ENCODE measurements around the gene CLEC18C. TPM values are rescaled to one million over a fixed set of nuclear protein-coding genes. Genes with fewer than 3 reads are reported as not detected.
A peak's percentile ranks its signal among the peaks of the same experiment; 100 is the strongest.
"Not testable (repeated sequence)": the region's sequence is repeated elsewhere in the genome, so short reads cannot be mapped to it uniquely, and the experiment has no call there.

Gene CLEC18C
- total and polyA plus RNA-seq, 4 donors = 0.09 to 1.0 (median 0.14) TPM; not detected in 1

DNA sequence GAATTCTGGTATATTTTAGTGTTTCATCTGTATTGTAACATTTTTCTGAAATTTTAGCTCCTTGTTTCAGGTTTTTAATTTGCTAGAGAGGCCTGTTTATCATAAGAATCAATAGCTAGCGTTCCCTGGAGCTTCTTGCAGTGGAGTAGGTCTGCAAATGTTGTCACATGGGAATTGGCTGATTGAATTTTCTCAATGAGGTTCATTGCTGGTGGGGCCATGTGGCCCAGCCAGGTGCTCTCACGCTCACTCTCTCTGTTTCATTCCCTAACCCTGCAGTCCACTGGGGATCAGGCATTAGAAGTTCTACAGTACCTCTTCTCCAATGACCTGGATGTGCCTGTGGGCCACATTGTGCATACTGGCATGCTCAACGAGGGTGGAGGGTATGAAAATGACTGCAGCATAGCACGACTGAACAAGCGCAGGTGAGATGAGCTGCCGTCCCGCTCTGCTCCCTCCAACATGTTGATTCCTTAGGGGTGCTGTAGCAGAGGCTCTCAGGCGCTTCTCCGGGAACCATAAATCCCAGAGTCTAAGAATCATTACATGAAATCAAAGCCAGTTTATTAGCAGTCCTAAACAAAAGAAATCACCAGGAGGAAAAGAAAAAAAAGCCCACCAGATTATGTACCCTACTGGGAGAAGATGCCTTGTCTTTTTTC is 30.2 kb upstream of the CLEC18C start:
- WGBS, 2 donors = 86 to 89% methylated on average over 8 to 9 of the region's 9 CpGs

DNA sequence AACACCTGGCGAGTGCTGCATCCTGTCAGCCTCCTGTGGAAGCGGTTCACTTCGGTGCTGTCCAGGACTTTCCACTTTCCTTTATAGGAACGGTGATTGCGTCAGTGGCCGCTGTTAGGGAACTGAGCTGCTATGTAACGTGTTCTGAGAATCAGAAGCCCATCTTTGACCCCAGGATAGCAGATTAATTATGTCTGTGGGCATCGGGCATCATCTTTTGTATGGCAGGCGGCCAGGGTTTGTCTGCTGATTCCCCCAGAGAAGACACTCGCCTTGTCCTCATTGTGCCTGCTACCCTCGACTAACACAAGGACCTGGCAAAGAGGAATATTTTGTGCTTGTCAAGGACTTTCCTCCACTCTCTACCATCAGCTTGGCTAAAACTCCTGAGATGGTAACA is 25.7 kb upstream of the CLEC18C start:
- not testable (repeated sequence) for H3K27me3 ChIP-seq (ENCODE audit: control insufficient read depth in 3 of 3, insufficient read depth in 3 of 3, low read length in 2 of 3); ATAC-seq (ENCODE audit: insufficient read depth, low FRiP score); H3K27ac ChIP-seq (ENCODE audit: low read depth in 1 of 2, low read length in 1 of 2); H3K4me3 ChIP-seq; DNase-seq; H3K9ac ChIP-seq (ENCODE audit: insufficient read depth in 1 of 2, low read length in 2 of 2); H3K4me1 ChIP-seq (ENCODE audit: control insufficient read depth in 5 of 5, insufficient read depth in 5 of 5, low read length in 5 of 5); H3K9me3 ChIP-seq (ENCODE audit: control insufficient read depth in 4 of 4, insufficient read depth in 3 of 4, low read length in 3 of 4)
- WGBS, 2 donors = 82 to 85% methylated on average over 8 to 11 of the region's 11 CpGs
- H3K36me3 ChIP-seq (ENCODE audit: control insufficient read depth in 4 of 4, insufficient read depth in 4 of 4, low read length in 4 of 4) = peaks cover 24 to 46% (median 35%) of the 10 kb centered on the region in 4 donors

More for the DNA sequence above, 30.2 kb upstream of the CLEC18C start:
- not testable (repeated sequence) for DNase-seq; H3K9ac ChIP-seq (ENCODE audit: insufficient read depth in 1 of 2, low read length in 2 of 2); H3K27ac ChIP-seq (ENCODE audit: low read depth in 1 of 2, low read length in 1 of 2); H3K4me3 ChIP-seq; ATAC-seq (ENCODE audit: insufficient read depth, low FRiP score); H3K27me3 ChIP-seq (ENCODE audit: control insufficient read depth in 3 of 3, insufficient read depth in 3 of 3, low read length in 2 of 3); H3K4me1 ChIP-seq (ENCODE audit: control insufficient read depth in 5 of 5, insufficient read depth in 5 of 5, low read length in 5 of 5); H3K9me3 ChIP-seq (ENCODE audit: control insufficient read depth in 4 of 4, insufficient read depth in 3 of 4, low read length in 3 of 4)
- H3K36me3 ChIP-seq (ENCODE audit: control insufficient read depth in 4 of 4, insufficient read depth in 4 of 4, low read length in 4 of 4) = peaks cover 2 to 35% (median 18%) of the 10 kb centered on the region in 4 donors

DNA sequence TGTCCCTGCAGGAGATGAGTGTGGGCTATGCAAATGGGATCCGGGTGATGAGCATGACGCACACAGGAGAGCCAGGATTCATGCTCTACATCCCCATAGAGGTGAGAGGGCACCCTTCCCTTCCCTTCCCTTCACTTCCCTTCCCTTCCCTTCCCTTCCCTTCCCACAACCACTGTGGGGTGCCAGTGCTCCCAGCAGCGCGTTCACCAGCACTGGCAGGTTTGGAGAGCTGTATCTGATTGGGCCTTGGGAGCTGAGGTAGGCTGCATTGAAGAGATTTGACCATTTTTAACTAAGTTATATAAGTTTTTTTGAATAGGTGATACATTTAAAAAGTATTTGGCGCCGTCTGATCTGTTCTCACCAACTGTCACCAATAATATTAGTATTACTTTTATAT is 25.1 kb upstream of the CLEC18C start:
- WGBS, 2 donors = 97 to 99% methylated on average over 6 of the region's 6 CpGs
- H3K4me1 ChIP-seq (ENCODE audit: control insufficient read depth in 5 of 5, insufficient read depth in 5 of 5, low read length in 5 of 5); H3K9me3 ChIP-seq (ENCODE audit: control insufficient read depth in 4 of 4, insufficient read depth in 3 of 4, low read length in 3 of 4); H3K9ac ChIP-seq (ENCODE audit: insufficient read depth in 1 of 2, low read length in 2 of 2); H3K4me3 ChIP-seq; H3K27me3 ChIP-seq (ENCODE audit: control insufficient read depth in 3 of 3, insufficient read depth in 3 of 3, low read length in 2 of 3); H3K27ac ChIP-seq (ENCODE audit: low read depth in 1 of 2, low read length in 1 of 2); DNase-seq: not testable (repeated sequence)
- ATAC-seq (ENCODE audit: insufficient read depth, low FRiP score) = peak; percentile 23
- H3K36me3 ChIP-seq (ENCODE audit: control insufficient read depth in 4 of 4, insufficient read depth in 4 of 4, low read length in 4 of 4) = peaks cover 29 to 48% (median 36%) of the 10 kb centered on the region in 4 donors

DNA sequence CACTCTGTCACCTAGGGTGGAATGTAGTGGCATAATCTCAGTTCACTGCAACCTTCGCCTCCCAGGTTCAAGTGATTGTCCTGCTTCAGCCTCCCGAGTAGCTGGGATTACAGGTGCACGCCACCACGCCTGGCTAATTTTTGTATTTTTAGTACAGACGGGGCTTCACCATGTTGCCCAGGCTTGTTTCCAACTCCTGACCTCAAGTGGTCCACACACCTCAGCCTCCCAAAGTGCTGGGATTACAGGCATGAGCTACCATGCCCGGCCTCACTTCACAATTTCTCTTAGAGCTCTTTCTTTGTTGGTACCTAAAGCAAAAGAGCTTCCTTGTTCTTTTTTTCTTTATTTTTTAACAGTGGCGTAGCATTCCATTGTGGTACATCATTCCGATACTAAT is 24.3 kb upstream of the CLEC18C start:
- not testable (repeated sequence) for H3K4me3 ChIP-seq; H3K27me3 ChIP-seq (ENCODE audit: control insufficient read depth in 3 of 3, insufficient read depth in 3 of 3, low read length in 2 of 3); H3K27ac ChIP-seq (ENCODE audit: low read depth in 1 of 2, low read length in 1 of 2); DNase-seq; H3K9me3 ChIP-seq (ENCODE audit: control insufficient read depth in 4 of 4, insufficient read depth in 3 of 4, low read length in 3 of 4); H3K9ac ChIP-seq (ENCODE audit: insufficient read depth in 1 of 2, low read length in 2 of 2); H3K4me1 ChIP-seq (ENCODE audit: control insufficient read depth in 5 of 5, insufficient read depth in 5 of 5, low read length in 5 of 5); ATAC-seq (ENCODE audit: insufficient read depth, low FRiP score)
- WGBS, 2 donors = 96 to 98% methylated on average over 8 of the region's 8 CpGs
- peaks cover 31 to 50% (median 37%) of the 10 kb centered on the region in 4 donors for H3K36me3 ChIP-seq (ENCODE audit: control insufficient read depth in 4 of 4, insufficient read depth in 4 of 4, low read length in 4 of 4)

DNA sequence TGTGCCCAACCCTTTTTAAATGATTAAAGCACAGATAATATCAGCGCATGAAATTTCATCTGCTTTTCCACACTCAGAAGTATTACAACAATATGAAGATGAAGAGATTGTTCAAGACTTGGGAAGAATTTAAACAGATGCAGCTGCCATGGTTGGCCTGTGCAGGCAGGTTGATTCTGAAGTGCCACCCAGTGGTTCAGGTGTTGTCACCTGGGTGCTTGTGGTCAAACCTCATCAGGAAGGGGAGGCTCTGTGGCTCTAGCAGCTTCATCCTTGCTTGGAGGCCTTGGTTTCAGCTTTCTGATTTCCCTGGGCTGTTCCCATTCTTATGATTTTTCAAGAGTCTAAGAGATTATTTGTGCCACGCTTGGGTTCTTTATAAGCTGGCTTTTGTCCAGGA is 22.2 kb upstream of the CLEC18C start:
- H3K9ac ChIP-seq (ENCODE audit: insufficient read depth in 1 of 2, low read length in 2 of 2) = no peak overlapping the region
- H3K27ac ChIP-seq (ENCODE audit: low read depth in 1 of 2, low read length in 1 of 2) = no peak overlapping the region
- H3K4me1 ChIP-seq (ENCODE audit: control insufficient read depth in 5 of 5, insufficient read depth in 5 of 5, low read length in 5 of 5) = no peaks in the 10 kb centered on the region
- 90 to 97% methylated on average over 2 of the region's 2 CpGs for WGBS, 2 donors
- ATAC-seq (ENCODE audit: insufficient read depth, low FRiP score) (no peak), DNase-seq (no peak)
- TF ChIP-seq, protein P1, sequence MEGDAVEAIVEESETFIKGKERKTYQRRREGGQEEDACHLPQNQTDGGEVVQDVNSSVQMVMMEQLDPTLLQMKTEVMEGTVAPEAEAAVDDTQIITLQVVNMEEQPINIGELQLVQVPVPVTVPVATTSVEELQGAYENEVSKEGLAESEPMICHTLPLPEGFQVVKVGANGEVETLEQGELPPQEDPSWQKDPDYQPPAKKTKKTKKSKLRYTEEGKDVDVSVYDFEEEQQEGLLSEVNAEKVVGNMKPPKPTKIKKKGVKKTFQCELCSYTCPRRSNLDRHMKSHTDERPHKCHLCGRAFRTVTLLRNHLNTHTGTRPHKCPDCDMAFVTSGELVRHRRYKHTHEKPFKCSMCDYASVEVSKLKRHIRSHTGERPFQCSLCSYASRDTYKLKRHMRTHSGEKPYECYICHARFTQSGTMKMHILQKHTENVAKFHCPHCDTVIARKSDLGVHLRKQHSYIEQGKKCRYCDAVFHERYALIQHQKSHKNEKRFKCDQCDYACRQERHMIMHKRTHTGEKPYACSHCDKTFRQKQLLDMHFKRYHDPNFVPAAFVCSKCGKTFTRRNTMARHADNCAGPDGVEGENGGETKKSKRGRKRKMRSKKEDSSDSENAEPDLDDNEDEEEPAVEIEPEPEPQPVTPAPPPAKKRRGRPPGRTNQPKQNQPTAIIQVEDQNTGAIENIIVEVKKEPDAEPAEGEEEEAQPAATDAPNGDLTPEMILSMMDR (IDR thresholded peaks at IDR 0.05; ENCODE audit: control extremely low read depth, extremely low read depth) = no peak
- peaks cover 34 to 55% (median 40%) of the 10 kb centered on the region in 4 donors for H3K36me3 ChIP-seq (ENCODE audit: control insufficient read depth in 4 of 4, insufficient read depth in 4 of 4, low read length in 4 of 4)
- H3K9me3 ChIP-seq (ENCODE audit: control insufficient read depth in 4 of 4, insufficient read depth in 3 of 4, low read length in 3 of 4) = no peaks in the 10 kb centered on the region
- no peaks in the 10 kb centered on the region for H3K27me3 ChIP-seq (ENCODE audit: control insufficient read depth in 3 of 3, insufficient read depth in 3 of 3, low read length in 2 of 3)
- H3K4me3 ChIP-seq = no peak overlapping the region
